ENCODE data around the gene XPNPEP2.

XPNPEP2 gene

DNA sequence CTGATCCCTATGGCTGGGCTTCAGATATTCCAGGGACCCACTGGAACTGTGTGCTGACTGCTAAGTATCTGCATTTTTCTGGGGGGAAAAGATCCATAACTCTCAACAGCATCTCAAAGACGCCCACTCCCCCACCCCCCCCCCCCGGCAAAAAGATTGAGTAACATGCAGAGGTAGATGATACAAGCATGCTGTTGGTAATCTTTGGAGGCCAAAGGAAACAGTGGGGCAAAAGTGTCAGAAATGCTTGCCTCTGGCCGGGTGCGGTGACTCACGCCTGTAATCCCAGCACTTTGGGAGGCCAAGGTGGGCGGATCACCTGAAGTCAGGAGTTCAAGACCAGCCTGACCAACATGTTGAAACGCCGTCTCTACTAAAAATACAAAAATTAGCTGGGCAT, 12.2 kb downstream of the XPNPEP2 start:
- DNase-seq, result no peak

- no peak for DNase-seq
Measured at GRCh38 chrX:129754056-129755024, 15.6 kb downstream of the XPNPEP2 start.

DNA sequence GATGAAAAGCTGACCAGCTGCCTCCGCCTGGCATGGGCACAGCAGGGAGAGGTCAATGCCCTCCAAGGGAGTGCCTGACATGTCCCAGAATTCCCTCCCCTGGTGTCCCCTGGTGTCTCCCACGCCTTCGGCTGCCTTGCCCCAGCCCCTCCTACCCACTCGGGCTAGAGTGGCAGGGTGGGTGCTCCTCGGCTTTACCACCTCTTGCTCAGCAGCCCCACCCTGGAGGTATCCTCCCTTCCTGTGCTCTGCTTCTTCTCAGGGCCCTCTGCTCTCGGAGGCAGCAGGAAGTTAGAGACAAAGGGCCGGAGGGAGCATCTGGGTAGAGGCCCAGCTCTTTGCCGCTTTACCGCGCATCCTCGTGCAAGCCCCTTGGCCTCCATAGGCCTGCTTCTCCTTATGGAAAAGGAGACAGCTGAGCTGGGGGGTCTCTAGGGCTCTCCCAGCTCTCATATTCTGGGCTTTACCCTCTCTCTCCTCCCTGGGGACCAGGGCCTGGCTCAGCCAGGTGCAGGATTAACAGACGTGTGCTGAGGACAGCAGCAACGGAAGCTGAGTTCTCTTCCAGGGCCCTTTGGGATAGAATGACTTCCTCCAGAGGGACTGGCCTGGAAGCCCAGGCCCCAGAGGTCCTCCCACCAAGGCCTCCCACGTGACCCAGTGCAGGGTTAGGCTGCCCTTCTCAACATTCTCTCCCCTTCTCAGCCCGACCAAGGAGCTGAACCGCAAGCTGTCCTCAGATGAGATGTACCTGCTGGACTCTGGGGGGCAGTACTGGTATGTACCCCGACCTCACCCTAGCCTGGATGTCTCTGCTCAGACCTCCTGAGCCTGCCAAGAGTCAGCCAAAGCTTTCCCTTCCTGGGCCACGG, 17.2 kb downstream of the XPNPEP2 start:
- DNase-seq, result peak in 1 of 5 donors; percentile 56

DNA sequence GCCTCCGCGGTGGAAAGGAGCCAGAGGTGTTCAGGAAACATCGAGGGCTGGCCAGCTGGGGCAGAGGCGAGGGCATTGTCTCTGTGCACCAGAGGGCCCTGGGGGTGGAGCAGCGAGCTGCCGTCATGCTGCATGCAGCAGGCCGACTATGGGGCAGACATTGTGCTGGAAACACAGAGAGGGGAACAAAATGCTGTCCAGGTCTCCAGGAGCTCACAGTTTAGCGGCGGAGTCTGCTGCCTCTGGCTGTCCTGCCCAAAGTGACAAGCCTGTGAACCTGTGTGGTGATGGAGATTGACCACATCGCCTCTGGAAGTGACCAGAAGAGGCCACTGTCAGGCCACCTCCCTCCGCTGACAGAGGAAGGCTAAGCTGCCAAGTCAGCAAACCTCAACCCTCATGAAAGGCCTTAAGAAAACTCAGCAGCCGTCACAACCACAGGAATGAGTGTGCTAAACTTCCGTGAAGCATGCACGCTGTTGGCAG, 20.8 kb downstream of the XPNPEP2 start:
- peak in 4 of 5 donors; percentile 18 to 87 (median 36) for DNase-seq

DNA sequence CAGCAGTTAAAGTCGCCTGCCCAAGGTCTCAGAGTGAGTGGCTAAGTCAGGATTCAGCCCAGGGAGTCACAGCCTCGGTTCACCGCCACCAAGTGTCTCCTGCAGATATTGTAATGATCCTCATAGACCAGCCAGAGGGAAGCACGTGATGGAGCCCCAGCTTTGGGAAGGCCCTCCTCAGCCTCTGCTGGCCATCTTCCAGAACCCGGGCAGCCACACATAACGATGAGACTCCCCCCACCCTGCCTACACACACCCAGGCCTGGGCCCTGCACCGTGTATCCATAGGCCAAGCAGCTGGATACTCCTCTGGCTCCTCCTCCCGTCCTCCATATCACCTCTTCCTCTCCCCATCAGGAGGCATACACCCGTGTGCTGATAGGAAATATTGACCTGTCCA, 21.4 kb downstream of the XPNPEP2 start:
- no peak for DNase-seq

DNA sequence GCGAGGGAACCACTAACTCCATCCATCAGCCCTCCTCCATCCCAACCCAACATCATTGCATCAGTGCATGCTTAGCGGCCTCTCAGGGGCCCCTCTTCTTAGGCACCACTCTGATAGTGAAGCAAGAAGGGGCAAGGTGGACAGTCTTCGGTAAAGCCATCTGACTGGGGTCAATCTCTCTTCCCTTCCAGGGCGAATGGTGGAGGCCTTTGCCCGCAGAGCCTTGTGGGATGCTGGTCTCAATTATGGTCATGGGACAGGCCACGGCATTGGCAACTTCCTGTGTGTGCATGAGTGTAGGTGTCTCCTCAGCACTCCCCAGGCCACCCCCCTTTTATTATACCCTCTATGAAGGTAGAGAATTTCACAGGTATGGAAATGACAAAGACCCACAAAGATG, 22.2 kb downstream of the XPNPEP2 start:
- no peak for DNase-seq

DNA sequence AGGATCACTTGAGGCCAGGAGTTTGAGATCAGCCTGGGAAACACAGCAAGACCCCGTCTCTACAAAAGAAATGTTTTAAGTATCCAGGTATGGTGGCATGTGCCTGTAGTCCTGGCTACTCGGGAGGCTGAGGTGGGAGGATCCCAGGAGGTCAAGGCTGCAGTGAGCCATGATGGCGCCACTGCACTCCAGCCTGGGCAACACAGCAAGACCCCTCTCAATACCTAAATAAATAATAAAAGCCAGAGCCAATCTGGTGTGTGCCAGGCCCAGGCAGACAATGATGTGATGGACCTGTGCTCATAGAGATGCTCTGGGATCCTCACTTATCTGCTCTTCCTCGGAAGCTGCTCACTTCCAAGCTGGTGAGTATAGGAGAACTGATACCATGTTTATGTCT, 22.8 kb downstream of the XPNPEP2 start:
- no peak for DNase-seq

GRCh38 chrX:129762448-129762847, 23.7 kb downstream of the XPNPEP2 start:
- no peak for DNase-seq

- no peak for DNase-seq
Measured at GRCh38 chrX:129763666-129764065, 24.9 kb downstream of the XPNPEP2 start.

GRCh38 chrX:129768186-129768585, 29.4 kb downstream of the XPNPEP2 start:
- DNase-seq, result no peak

DNA sequence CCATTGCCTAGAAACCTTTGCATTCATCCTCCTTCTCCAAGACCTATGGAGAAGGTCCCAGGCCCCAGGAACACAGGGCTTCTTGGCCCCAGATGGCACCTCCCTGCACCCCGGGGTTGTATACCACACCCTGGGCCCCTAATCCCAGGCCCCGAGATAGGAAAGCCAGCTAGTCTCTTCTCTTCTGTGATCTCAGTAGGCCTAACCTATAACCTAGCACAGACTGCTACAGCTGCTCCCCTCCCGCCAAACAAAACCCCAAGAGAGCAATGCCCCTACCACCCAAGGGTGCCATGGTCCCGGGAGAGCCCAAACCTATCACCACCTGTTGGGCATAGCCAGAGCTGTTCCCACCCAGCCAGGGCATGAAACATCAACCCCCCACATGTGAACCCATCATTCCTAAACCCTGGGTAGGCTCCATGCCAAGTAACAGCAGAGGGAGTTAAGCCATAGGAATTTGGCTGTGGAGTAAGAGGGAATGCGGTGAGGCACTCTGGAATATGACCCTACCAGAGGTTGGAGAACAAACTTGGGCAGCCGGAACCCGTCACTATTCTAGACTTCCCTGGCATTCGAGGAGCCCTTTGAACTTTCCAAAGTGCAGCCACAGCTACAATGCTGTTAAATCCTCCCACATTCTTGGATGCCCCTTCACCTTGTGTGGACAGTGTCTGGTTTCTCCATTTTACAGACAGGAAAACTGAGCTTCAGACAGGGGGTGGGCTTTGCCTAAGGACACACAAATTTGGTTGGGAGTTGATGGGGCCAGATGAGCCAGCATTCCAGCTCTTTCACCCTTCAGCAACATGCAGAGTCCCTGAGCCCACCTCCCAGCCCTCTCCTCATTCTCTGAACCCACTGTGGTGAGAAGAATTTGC, 30.0 kb downstream of the XPNPEP2 start:
- no peak for DNase-seq

DNA sequence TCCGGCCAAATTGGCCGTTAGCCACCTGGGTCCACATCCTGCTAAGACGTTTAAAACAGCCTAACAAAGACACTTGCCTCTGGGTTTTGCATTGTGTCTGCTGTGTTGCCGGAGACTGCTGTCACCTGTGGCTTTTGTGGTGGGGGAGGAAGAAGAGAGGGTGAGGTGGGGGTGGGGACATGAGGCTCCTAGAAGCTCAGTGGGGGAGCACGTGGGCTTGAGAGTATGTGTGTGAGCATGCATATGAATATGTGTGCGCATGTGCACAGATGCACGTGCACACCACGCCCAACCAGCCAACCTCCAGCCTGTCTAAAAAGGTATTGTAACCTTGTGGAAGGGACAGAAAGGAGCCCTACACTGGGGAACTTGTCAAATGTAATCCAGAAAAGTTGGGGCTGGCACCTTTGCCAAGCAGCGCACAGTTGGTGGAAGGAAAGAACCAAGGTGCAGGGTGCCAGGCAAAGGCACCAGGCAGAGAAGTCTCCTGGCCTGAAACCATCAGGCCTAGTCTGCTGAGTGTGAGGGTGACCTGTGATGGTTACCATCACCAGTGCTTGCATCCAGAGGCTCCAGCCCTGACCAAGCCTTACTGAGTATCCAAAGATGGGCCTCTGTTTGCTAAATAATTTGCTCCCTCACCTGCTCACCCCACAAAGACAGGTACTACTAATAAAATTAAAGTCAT, 30.8 kb downstream of the XPNPEP2 start:
- peak; percentile 40 to 95 (median 66) for DNase-seq

- peak in 1 of 5 donors; percentile 70 for DNase-seq
Measured at GRCh38 chrX:129771266-129771995, 32.7 kb downstream of the XPNPEP2 start.

DNA sequence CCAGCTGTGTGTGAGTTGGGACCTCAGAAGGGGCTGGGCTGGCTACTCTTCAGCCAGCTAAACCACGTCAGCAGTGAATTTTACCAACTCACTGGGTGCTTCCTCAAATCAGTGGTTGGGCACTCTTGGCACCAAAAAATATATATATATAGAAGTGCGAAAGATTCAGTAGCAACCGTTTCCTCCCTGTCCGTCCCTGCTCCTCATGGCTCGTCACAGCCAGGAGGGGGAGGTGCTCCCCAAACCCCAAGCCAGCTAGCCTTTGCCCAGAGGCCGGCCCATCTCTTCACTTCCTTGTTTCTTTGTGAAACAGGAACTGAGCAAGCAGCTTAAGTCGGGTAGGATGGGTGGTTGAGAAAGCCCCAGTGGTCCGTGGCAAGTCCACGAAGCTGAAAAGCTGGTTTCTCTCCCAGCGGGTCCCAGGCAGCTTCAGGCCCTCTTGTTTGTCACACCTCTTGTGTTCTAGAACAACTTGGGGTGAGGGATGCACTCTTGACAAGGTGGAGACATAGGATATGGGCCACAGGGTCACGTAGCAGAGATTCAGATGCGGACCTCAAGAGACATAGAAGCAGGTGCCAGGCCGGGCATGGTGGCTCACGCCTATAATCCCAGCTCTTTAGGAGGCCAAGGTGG, 34.1 kb downstream of the XPNPEP2 start:
- DNase-seq, result peak in 2 of 5 donors; percentile 17 to 78

- no peak for DNase-seq
Measured at GRCh38 chrX:129773649-129774458, 35.1 kb downstream of the XPNPEP2 start.

DNA sequence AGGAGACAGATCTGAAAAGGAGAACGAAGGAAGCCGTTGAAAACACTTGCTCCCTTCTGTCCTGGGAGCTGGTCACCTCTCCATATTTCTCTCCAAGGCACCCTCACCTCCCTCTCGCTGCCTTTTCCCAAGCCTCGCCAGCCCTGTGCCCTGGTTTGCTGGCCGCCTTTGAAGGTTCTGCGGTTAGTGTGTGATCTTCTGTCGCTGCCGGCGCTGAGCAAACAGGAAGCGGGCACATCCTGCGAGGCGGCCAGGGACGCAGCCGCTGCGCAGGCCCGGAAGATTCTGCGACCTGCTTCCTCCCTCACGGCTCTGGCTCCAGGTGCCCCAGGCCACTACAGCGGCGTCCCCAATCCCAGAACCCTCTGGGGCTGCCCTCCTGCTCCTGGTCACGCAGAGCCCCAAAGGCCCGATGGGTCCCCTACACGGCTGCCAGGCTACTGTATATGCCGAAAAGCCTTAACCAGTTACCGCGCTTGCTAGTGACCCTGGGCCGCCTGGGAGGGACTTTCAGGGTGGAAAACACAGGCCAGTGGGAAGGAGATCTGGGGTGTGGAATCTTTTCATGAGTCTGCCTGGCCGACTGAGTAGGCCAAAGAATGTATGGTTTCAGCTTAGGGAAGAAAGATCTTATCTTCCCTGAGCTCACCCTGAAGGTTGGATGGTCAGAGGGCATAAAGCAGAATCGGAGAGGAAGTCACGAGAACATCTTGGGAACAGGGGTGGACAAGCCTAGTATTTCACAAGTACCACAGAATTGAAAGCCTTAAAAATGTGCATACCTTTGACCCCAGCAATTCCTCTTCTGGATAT, 38.6 kb downstream of the XPNPEP2 start:
- peak; percentile 53 to 89 (median 63) for DNase-seq

DNA sequence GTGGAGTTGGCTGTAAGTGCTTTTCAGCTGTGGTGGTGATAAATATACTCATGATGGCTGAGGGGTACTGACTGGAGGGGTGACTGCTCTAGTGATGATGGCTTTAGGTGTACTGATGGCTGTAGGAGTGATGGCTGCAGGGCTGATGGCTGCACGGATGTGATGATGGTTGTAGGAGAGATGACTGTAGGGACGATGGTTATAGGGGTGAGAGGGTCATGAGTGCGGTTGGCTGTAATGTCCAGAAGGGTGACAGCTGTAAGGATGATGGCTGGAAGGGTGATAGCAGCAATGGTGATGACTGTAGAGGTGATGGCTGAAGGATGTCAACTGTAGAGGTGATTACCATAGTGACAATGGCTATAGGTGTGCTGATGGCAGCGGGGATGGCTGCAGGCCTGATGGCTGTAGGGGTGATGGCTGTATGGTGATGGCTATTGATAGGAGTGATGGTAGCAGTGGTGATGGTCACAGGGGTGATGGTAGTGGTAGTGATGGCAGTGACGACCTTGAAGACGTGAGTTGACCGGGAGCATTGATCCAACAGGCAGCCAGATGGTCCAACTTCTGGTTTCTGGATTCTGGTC, 40.4 kb downstream of the XPNPEP2 start:
- DNase-seq, result no peak

GRCh38 chrX:129779747-129780146, 41.0 kb downstream of the XPNPEP2 start, which contains the start of gene SASH3:
SASH3 (plus strand) TSS chrX:129779949; CDS start chrX:129780098, 149 bp downstream.
- peak; percentile 39 to 89 (median 53) for DNase-seq

Measured in T-helper 1 cell (primary cell).